Endothelial cell of umbilical vein (primary cell): ENCODE measurements around the gene GOLIM4. TPM values are rescaled to one million over a fixed set of nuclear protein-coding genes. Genes with fewer than 3 reads are reported as not detected.

ENCODE experiments used
- BruUV-seq: library from RNA; stranded (reverse); fragments of 400-500 nt; replicated peaks from 2 replicates; lab custom pipeline; 2021; lab: Mats Ljungman, UMichigan
- CTCF ChIA-PET: fragments of 300-600, 350-600 bp; sonication (Branson Sonifier 250); formaldehyde crosslinking; loops from one replicate; lab custom pipeline; 2021; ENCODE audit warnings: antibody characterized with exemption, inconsistent platforms; lab: Charles Lee
- POLR2A ChIA-PET: fragments of 300-600, 350-600 bp; sonication (Branson Sonifier 250); formaldehyde crosslinking; loops from one replicate; lab custom pipeline; 2021; ENCODE audit warnings: antibody characterized with exemption, inconsistent platforms; lab: Charles Lee
- DNase-seq: peaks from one replicate; pipeline ENCODE4 v3.0.0-alpha.2; 2011; ENCODE audit warnings: low read depth, low spot score
- FAIRE-seq: peaks from 2 replicates; lab custom pipeline; 2011; peaks lifted over from hg19 to GRCh38; lab: Jason Lieb, UNC
- H2AFZ ChIP-seq: 2 replicates; pipeline ENCODE4 v1.6.0; 2012; ENCODE audit warnings: low read depth, low read length, control low read depth, inconsistent platforms
- H3K27ac ChIP-seq: 2 replicates; pipeline ENCODE4 v1.5.1; 2011; ENCODE audit warnings: low read depth, mild to moderate bottlenecking, control low read depth, low read length, moderate library complexity; ENCODE audit not compliant: insufficient read depth
- H3K27me3 ChIP-seq, 2 experiments: 2 replicates each; pipeline versions ENCODE4 v1.6.0 to v1.6.1; 2011; ENCODE audit warnings: low read length in 2 of 2, mixed read lengths in 1 of 2; ENCODE audit not compliant: control insufficient read depth in 2 of 2, insufficient read depth in 2 of 2
- H3K36me3 ChIP-seq, 2 experiments: 2 replicates in 1 of 2; 3 replicates in 1 of 2; pipeline ENCODE4 v1.5.1; 2011; ENCODE audit warnings: low read length in 2 of 2, mild to moderate bottlenecking in 1 of 2, moderate library complexity in 1 of 2; ENCODE audit not compliant: control insufficient read depth in 2 of 2, insufficient read depth in 2 of 2; ENCODE audit errors: extremely low read depth in 1 of 2
- H3K4me1 ChIP-seq: 3 replicates; pipeline ENCODE4 v1.5.1; 2011; ENCODE audit warnings: mild to moderate bottlenecking, low read length; ENCODE audit not compliant: control insufficient read depth, insufficient read depth; ENCODE audit errors: extremely low read depth
- H3K4me2 ChIP-seq: 2 replicates; pipeline ENCODE4 v1.6.1; 2011; ENCODE audit warnings: low read length, control low read depth, mixed read lengths; ENCODE audit not compliant: insufficient read depth
- H3K4me3 ChIP-seq, 3 experiments: fragments of 200-600 bp in 1 of 3; sonication (generic), shearing (Covaris generic) in 1 of 3; replicated peaks in 1 of 3; 2 replicates each; pipeline ENCODE4 v1.5.1; 2011 to 2016; ENCODE audit warnings: control low read depth in 3 of 3, low read length in 3 of 3, mild to moderate bottlenecking in 2 of 3, inconsistent platforms in 1 of 3, low read depth in 1 of 3, moderate library complexity in 1 of 3; ENCODE audit not compliant: insufficient read depth in 1 of 3
- H3K79me2 ChIP-seq: 2 replicates; pipeline ENCODE4 v1.6.0; 2012; ENCODE audit warnings: low read length, inconsistent platforms; ENCODE audit not compliant: control insufficient read depth, insufficient read depth
- H3K9ac ChIP-seq: replicated peaks from 2 replicates; pipeline ENCODE3; 2011; ENCODE audit warnings: low read length, control low read depth; ENCODE audit not compliant: insufficient read depth; ENCODE audit errors: extremely low read depth
- H3K9me1 ChIP-seq: replicated peaks from 3 replicates; pipeline ENCODE4 v1.6.0; 2011; ENCODE audit warnings: mild to moderate bottlenecking, low read length; ENCODE audit not compliant: control insufficient read depth, insufficient read depth; ENCODE audit errors: extremely low read depth
- H3K9me3 ChIP-seq: replicated peaks from 2 replicates; pipeline ENCODE4 v1.5.1; 2012; ENCODE audit warnings: low read length, inconsistent platforms; ENCODE audit not compliant: control insufficient read depth, insufficient read depth
- H4K20me1 ChIP-seq: replicated peaks from 2 replicates; pipeline ENCODE3; 2011; ENCODE audit warnings: mild to moderate bottlenecking, low read length; ENCODE audit not compliant: control insufficient read depth, insufficient read depth; ENCODE audit errors: extremely low read depth
- EZH2 ChIP-seq: IDR thresholded peaks from 2 replicates; pipeline ENCODE4 v1.6.1; 2012; ENCODE audit warnings: borderline replicate concordance, low read depth, mild to moderate bottlenecking, moderate library complexity, low read length, inconsistent platforms; ENCODE audit not compliant: severe bottlenecking
- FOS ChIP-seq: IDR thresholded peaks from 2 replicates; pipeline ENCODE4 v1.6.1; 2011; ENCODE audit warnings: mild to moderate bottlenecking, low read length, moderate library complexity, borderline replicate concordance; ENCODE audit not compliant: insufficient read depth
- GATA2 ChIP-seq: IDR thresholded peaks from 2 replicates; pipeline ENCODE4 v1.7.0; 2011; ENCODE audit warnings: low read depth, mild to moderate bottlenecking, moderate library complexity, mixed read lengths, low read length; ENCODE audit not compliant: insufficient read length, insufficient read depth
- JUN ChIP-seq: IDR thresholded peaks from 2 replicates; pipeline ENCODE4 v1.6.1; 2011; ENCODE audit warnings: borderline replicate concordance, low read depth; ENCODE audit not compliant: insufficient read length, insufficient read depth
- MAX ChIP-seq: IDR thresholded peaks from 2 replicates; pipeline ENCODE4 v1.6.1; 2011; ENCODE audit not compliant: insufficient read depth, insufficient read length
- MYC ChIP-seq: IDR thresholded peaks from one replicate; pipeline ENCODE4 v1.6.1; 2011; ENCODE audit warnings: mild to moderate bottlenecking, low read depth, low read length
- POLR2A ChIP-seq: IDR thresholded peaks from 2 replicates; pipeline ENCODE4 v1.6.1; 2012; ENCODE audit warnings: low read depth, mild to moderate bottlenecking, control low read depth, low read length
- POLR2AphosphoS5 ChIP-seq: IDR thresholded peaks from 2 replicates; pipeline ENCODE4 v1.6.1; 2012; ENCODE audit warnings: low read depth, mild to moderate bottlenecking, control low read depth, low read length, moderate library complexity; ENCODE audit not compliant: insufficient read depth
- dilution Hi-C: fragments of 300-500 bp; cut with MboI; formaldehyde crosslinking; loops from one replicate; pipeline ENCODE4 v1.15.0; 2019; ENCODE audit warnings: low sequenced_read_pairs; ENCODE audit not compliant: extremely low pct_ligation_motif_present
- intact Hi-C: fragments of 100-400 bp; cut with micrococcal nuclease; formaldehyde crosslinking; loops from one replicate; pipeline ENCODE4 v1.10.0; 2022
- polyA plus RNA-seq, 4 experiments: library from polyadenylated mRNA; depleted of rRNA in 3 of 4; stranded (reverse) in 3 of 4; unstranded in 1 of 4; fragments of >200 nt; gene quantifications; 2 replicates each; pipeline versions ENCODE4 v1.2.1 to v1.2.3, GENCODE V29; 2011 to 2012; ENCODE audit warnings: missing spikeins in 1 of 4
- total RNA-seq: library from RNA; stranded (reverse); gene quantifications from 2 replicates; pipeline ENCODE4 v1.2.3, GENCODE V29; 2021
- TF ChIP-seq, protein P1 (sequence below), 2 donors: IDR thresholded peaks; 1 replicate in 1 of 2; 2 replicates in 1 of 2; pipeline ENCODE4 v1.5.1; 2011; ENCODE audit warnings: low read length in 2 of 2, mild to moderate bottlenecking in 2 of 2, moderate library complexity in 2 of 2, control low read depth in 1 of 2, inconsistent platforms in 1 of 2, low read depth in 1 of 2; ENCODE audit not compliant: insufficient read depth in 1 of 2; ENCODE audit errors: extremely low read depth in 1 of 2

The GOLIM4 gene
- total and polyA plus RNA-seq, 2 donors (not counting 3 experiments of a cell fraction or from before 2014, with no cell fraction given): 11.7 to 40.8 TPM

DNA sequence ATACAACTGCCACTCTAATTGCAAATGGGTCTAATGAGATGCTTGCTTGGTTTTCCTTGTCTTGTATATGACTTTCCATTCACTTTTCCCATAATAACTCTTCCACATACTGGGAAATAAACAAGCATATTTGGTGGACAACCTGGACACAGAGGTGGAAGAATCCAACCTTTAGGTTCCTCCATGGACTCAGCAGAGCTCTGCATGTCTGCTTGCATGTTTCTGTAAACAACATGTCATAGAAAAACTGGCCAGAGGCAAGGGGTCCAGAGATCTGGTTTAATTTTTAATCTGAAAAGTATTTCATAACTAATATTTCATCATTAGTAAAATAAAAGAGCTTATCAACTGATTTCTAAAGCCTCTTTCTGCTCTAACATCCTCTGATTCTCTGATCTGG, 30.2 kb downstream of the GOLIM4 start:
- CTCF ChIA-PET: no interaction called here
- no peaks in the 10 kb centered on the region for H3K9me3 ChIP-seq
- peaks cover 2% of the 10 kb centered on the region for H4K20me1 ChIP-seq
- H3K9ac ChIP-seq: no peak overlapping the region
- BruUV-seq: no TSS peak
- no peak overlapping the region for H3K4me2 ChIP-seq
- FAIRE-seq (no peak), DNase-seq (no peak)
- no peaks in the 10 kb centered on the region for H3K36me3 ChIP-seq
- H3K4me3 ChIP-seq: no peak overlapping the region
- POLR2A ChIA-PET: no interaction called here
- dilution Hi-C loops: no loop called here
- TF ChIP-seq GATA2 (no peak), EZH2 (no peak), POLR2A (no peak), JUN (no peak)
- TF ChIP-seq, protein P1, sequence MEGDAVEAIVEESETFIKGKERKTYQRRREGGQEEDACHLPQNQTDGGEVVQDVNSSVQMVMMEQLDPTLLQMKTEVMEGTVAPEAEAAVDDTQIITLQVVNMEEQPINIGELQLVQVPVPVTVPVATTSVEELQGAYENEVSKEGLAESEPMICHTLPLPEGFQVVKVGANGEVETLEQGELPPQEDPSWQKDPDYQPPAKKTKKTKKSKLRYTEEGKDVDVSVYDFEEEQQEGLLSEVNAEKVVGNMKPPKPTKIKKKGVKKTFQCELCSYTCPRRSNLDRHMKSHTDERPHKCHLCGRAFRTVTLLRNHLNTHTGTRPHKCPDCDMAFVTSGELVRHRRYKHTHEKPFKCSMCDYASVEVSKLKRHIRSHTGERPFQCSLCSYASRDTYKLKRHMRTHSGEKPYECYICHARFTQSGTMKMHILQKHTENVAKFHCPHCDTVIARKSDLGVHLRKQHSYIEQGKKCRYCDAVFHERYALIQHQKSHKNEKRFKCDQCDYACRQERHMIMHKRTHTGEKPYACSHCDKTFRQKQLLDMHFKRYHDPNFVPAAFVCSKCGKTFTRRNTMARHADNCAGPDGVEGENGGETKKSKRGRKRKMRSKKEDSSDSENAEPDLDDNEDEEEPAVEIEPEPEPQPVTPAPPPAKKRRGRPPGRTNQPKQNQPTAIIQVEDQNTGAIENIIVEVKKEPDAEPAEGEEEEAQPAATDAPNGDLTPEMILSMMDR (IDR thresholded peaks at IDR 0.05; ENCODE audit: extremely low read depth in 1 of 2, insufficient read depth in 1 of 2, low read depth in 1 of 2, low read length in 2 of 2): no peak
- H3K27ac ChIP-seq: no peak overlapping the region
- peaks cover 4% of the 10 kb centered on the region for H3K79me2 ChIP-seq
- H3K4me1 ChIP-seq: no peaks in the 10 kb centered on the region
- intact Hi-C loops: no loop called here
- H3K9me1 ChIP-seq: no peaks in the 10 kb centered on the region
- H2AFZ ChIP-seq: no peak overlapping the region
- no peaks in the 10 kb centered on the region for H3K27me3 ChIP-seq

DNA sequence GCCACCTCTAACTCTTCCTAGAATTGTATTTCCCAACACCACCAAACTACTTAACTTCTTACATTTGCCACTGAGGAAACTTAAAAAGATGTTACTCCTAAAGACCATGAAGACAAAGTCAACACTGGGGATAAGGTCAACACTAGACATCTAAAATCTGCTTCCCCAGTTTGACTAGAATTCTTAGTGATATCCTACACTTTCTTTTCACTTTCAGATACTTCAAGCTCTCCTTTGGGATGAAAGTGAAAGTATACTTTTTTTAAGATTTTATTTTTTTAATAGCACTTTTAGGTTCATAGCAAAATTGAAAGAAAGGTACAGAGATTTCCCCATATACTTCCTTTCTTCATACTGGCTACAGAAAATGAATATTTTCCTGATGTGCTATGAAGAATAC, 32.6 kb downstream of the GOLIM4 start:
- no peaks in the 10 kb centered on the region for H3K36me3 ChIP-seq
- no peaks in the 10 kb centered on the region for H3K9me3 ChIP-seq
- dilution Hi-C loops: no loop called here
- H3K4me2 ChIP-seq: no peak overlapping the region
- peaks cover 2% of the 10 kb centered on the region for H4K20me1 ChIP-seq
- POLR2A ChIA-PET: no interaction called here
- no peak overlapping the region for H3K9ac ChIP-seq
- no peaks in the 10 kb centered on the region for H3K27me3 ChIP-seq
- H3K4me1 ChIP-seq: no peaks in the 10 kb centered on the region
- no TSS peak for BruUV-seq
- H3K9me1 ChIP-seq: no peaks in the 10 kb centered on the region
- intact Hi-C loops: no loop called here
- CTCF ChIA-PET: interaction anchor here (1.0 to 2.0 kb wide), 5 partner anchors 14 to 103 kb away, joined by 3 to 4 read pairs (median 4); no protein-coding TSS in a partner anchor
- no peak for FAIRE-seq
- TF ChIP-seq POLR2A: no peak
- no peak for TF ChIP-seq EZH2
- no peak for TF ChIP-seq POLR2AphosphoS5
- no peak for TF ChIP-seq JUN
- TF ChIP-seq GATA2: no peak
- no peak for TF ChIP-seq MAX
- no peak for TF ChIP-seq FOS
- TF ChIP-seq, protein P1 (IDR thresholded peaks at IDR 0.05; ENCODE audit: extremely low read depth in 1 of 2, insufficient read depth in 1 of 2, low read depth in 1 of 2, low read length in 2 of 2): no peak
- no peak for TF ChIP-seq MYC
- H3K27ac ChIP-seq: no peak overlapping the region
- no peak for DNase-seq
- peaks cover 15% of the 10 kb centered on the region for H3K79me2 ChIP-seq
- no peak overlapping the region for H2AFZ ChIP-seq
- no peak overlapping the region for H3K4me3 ChIP-seq
